Right lobe of liver (tissue), 4 donors: ENCODE results near the gene KRTAP12-2.

Source experiments
- POLR2A ChIP-seq: fragments of 450-650 bp; IDR thresholded peaks from one replicate; pipeline ENCODE4 v1.6.1; 2017; ENCODE audit warnings: antibody characterized with exemption, mild to moderate bottlenecking
- TF ChIP-seq, protein P1 (sequence below), 4 donors: fragments of 200-600 bp in 3 of 4; fragments of 450-650 bp in 1 of 4; IDR thresholded peaks; one replicate each; pipeline versions ENCODE4 v1.5.1 to v1.8.0; 2016 to 2022; ENCODE audit warnings: antibody characterized with exemption in 4 of 4, mild to moderate bottlenecking in 2 of 4
- donor health status: DM: no; HTN: no; CAD: no.
- donor health status: DM: no; HTN: no; CAD: no.
- donor health status: DM: no; HTN: yes; CAD: no.

DNA sequence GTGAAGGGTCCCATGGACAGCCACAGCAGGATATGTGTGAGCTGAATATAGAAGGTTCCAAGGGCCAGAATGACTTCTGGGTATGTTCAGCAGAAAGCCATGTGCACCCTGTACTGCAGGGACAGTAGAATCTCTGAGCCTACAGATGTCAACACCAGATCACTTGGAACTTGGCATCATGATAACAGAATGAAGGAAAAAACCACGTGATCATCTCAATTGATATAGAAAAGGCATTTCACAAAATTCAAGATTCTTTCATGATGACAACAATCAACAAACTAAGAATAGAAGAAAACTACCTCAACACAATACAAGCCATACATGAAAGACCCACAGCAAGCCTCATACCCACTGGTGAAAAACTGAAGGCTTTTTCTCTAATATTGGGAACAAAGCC is 885 bp upstream of the KRTAP12-2 start:
- TF ChIP-seq, protein P1, sequence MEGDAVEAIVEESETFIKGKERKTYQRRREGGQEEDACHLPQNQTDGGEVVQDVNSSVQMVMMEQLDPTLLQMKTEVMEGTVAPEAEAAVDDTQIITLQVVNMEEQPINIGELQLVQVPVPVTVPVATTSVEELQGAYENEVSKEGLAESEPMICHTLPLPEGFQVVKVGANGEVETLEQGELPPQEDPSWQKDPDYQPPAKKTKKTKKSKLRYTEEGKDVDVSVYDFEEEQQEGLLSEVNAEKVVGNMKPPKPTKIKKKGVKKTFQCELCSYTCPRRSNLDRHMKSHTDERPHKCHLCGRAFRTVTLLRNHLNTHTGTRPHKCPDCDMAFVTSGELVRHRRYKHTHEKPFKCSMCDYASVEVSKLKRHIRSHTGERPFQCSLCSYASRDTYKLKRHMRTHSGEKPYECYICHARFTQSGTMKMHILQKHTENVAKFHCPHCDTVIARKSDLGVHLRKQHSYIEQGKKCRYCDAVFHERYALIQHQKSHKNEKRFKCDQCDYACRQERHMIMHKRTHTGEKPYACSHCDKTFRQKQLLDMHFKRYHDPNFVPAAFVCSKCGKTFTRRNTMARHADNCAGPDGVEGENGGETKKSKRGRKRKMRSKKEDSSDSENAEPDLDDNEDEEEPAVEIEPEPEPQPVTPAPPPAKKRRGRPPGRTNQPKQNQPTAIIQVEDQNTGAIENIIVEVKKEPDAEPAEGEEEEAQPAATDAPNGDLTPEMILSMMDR (IDR thresholded peaks at IDR 0.05): no peak
- no peak for TF ChIP-seq POLR2A
